ENCODE measurements around the gene CDC6. TPM values are rescaled to one million over a fixed set of nuclear protein-coding genes. Genes with fewer than 3 reads are reported as not detected.
"Not testable (repeated sequence)": the region's sequence is repeated elsewhere in the genome, so short reads cannot be mapped to it uniquely, and the experiment has no call there.

Gene CDC6
- total and polyA plus RNA-seq, 11 donors = 0.07 to 9.8 (median 0.69) TPM

DNA sequence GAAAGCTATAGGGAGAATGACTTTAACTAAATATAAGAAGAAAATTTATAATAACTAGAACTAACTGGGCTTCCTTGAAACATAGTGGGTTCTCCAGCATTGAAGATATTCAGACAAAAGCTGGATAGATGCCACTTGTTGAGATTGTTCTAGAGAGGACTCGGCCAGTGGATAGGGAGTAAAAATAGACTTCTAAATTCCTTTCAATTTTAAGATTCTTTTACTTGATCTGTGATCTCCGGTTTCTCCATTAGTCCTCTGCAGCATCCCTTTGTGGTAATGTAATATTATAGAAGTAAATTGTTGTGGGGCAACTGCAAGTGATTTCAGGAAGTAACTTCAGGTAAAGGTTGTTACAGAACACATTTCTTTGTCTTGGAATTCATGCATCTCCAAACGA, 11.0 kb downstream of the CDC6 start:
- no peak for ATAC-seq
- WGBS, 4 donors = 8 to 21% (median 12%) methylated on average over 3 of the region's 3 CpGs

GRCh38 chr17:40299159-40299757, 11.6 kb downstream of the CDC6 start:
- not testable (repeated sequence) for H3K36me3 ChIP-seq, DNase-seq, H3K4me3 ChIP-seq, H3K9me3 ChIP-seq, ATAC-seq, H3K27me3 ChIP-seq
- intact Hi-C loops (cut with DNase I) = loop anchor here in 2 of 10 donors (5.0 to 10.0 kb wide), 2 partner anchors 118 to 284 kb away; partner anchors contain the start of genes CSF3 (in 1 of the 2) and TOP2A (in 1 of the 2)
- H3K27ac ChIP-seq = peak overlapping the region in 6 of 12 donors; percentile 7 to 51 (median 24)
- peaks cover 0 to 64% (median 33%) of the 10 kb centered on the region in 12 donors for H3K4me1 ChIP-seq
- 62 to 66% (median 64%) methylated on average over 7 of the region's 7 CpGs for WGBS, 4 donors

More for the DNA sequence above, 11.0 kb downstream of the CDC6 start:
- Histone ChIP-seq H3K9me3 (no peaks in the 10 kb centered on the region), H3K27ac (peak overlapping the region in 6 of 12 donors; percentile 7 to 51 (median 28)), H3K27me3 (no peaks in the 10 kb centered on the region), H3K36me3 (peaks cover 0 to 6% (median 0%) of the 10 kb centered on the region in 9 donors), H3K4me3 (no peak overlapping the region), H3K4me1 (peaks cover 0 to 64% (median 31%) of the 10 kb centered on the region in 12 donors)
- intact Hi-C loops (cut with DNase I) = loop anchor here in 2 of 10 donors (5.0 to 10.0 kb wide), 2 partner anchors 119 to 284 kb away; partner anchors contain the start of genes CSF3 (in 1 of the 2) and TOP2A (in 1 of the 2)
- DNase-seq = no peak
- TF ChIP-seq, protein P1, sequence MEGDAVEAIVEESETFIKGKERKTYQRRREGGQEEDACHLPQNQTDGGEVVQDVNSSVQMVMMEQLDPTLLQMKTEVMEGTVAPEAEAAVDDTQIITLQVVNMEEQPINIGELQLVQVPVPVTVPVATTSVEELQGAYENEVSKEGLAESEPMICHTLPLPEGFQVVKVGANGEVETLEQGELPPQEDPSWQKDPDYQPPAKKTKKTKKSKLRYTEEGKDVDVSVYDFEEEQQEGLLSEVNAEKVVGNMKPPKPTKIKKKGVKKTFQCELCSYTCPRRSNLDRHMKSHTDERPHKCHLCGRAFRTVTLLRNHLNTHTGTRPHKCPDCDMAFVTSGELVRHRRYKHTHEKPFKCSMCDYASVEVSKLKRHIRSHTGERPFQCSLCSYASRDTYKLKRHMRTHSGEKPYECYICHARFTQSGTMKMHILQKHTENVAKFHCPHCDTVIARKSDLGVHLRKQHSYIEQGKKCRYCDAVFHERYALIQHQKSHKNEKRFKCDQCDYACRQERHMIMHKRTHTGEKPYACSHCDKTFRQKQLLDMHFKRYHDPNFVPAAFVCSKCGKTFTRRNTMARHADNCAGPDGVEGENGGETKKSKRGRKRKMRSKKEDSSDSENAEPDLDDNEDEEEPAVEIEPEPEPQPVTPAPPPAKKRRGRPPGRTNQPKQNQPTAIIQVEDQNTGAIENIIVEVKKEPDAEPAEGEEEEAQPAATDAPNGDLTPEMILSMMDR (IDR thresholded peaks at IDR 0.05) = no peak
- no peak for TF ChIP-seq POLR2A (IDR thresholded peaks at IDR 0.05)

DNA sequence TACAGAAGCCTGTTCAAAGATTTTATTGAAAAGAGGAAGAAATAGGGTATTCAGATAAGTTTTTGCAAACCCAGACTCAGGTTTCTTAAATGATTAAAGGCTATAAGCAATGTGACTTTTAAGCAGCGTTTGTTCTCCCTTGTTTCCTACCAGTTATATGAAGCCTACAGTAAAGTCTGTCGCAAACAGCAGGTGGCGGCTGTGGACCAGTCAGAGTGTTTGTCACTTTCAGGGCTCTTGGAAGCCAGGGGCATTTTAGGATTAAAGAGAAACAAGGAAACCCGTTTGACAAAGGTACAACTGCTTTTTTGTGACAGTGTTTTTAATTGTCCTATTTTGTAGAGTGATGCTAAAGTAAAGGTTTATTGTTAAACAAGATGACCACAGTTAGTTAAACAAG, 13.6 kb downstream of the CDC6 start:
- ATAC-seq (no peak), DNase-seq (no peak)
- intact Hi-C loops (cut with DNase I) = loop anchor here (5.0 to 10.0 kb wide), 4 partner anchors 113 to 236 kb away; partner anchors contain the start of gene TOP2A (in 8 of the 10)
- H3K27ac ChIP-seq = no peak overlapping the region
- H3K4me3 ChIP-seq = no peak overlapping the region
- WGBS, 4 donors = 52 to 69% (median 60%) methylated on average over 4 of the region's 4 CpGs
- no peaks in the 10 kb centered on the region for H3K9me3 ChIP-seq
- no peak for TF ChIP-seq POLR2A (IDR thresholded peaks at IDR 0.05)
- TF ChIP-seq, protein P1 (IDR thresholded peaks at IDR 0.05) = peak in 8 of 12 donors; percentile 5 to 49 (median 32)
- H3K36me3 ChIP-seq = peaks cover 0 to 6% (median 0%) of the 10 kb centered on the region in 9 donors
- peaks cover 0 to 61% (median 34%) of the 10 kb centered on the region in 12 donors for H3K4me1 ChIP-seq
- H3K27me3 ChIP-seq = no peaks in the 10 kb centered on the region

DNA sequence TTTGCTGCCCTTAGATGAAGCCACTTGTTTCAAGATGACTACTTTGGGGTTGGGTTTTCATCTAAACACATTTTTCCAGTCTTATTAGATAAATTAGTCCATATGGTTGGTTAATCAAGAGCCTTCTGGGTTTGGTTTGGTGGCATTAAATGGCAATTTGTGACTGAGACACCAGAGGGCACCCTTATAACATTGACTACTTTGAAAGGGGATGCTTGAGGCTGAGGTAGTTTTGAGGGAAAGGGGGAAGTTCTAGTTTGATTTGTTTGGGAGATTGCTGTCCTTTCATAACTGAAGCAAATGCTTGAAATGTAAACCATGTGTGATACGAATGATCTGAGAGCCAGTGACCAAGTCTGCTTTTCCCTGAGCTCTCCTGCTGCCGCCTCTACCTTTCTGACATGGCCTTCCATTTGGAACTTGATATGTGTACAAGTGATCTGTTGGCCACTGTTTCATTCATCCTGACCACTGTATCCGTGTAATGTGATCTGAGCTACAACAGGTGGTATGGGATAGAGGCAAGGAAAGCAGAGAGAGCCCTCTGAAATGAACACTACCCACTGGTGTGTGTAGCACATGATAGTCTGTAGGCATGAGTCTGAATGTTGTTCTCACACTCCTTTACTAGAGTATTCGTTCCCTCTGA, 15.5 kb downstream of the CDC6 start:
- peak in 1 of 5 donors; percentile 60 for DNase-seq
- 43 to 50% (median 46%) methylated on average over 4 of the region's 4 CpGs for WGBS, 4 donors
- peak overlapping the region in 6 of 12 donors; percentile 4 to 64 (median 48) for H3K27ac ChIP-seq
- intact Hi-C loops (cut with DNase I) = loop anchor here (1.0 to 10.0 kb wide), 7 partner anchors 51 to 234 kb away; partner anchors contain the start of gene TOP2A (in 8 of the 10)
- ATAC-seq = peak; percentile 33 to 71 (median 68)
- TF ChIP-seq, protein P1 (IDR thresholded peaks at IDR 0.05) = peak; percentile 59 to 86 (median 79)
- TF ChIP-seq POLR2A (IDR thresholded peaks at IDR 0.05) = no peak
- H3K9me3 ChIP-seq = no peaks in the 10 kb centered on the region
- no peaks in the 10 kb centered on the region for H3K27me3 ChIP-seq
- H3K36me3 ChIP-seq = no peaks in the 10 kb centered on the region
- H3K4me1 ChIP-seq = peaks cover 3 to 65% (median 48%) of the 10 kb centered on the region in 12 donors
- H3K4me3 ChIP-seq = no peak overlapping the region

All from heart left ventricle (tissue), 16 donors.